NCI-H446 treated with DMSO at 0.1 percent for 48 hours (cell line): Measurements from ENCODE around the gene REPS1.

Experiments used
- DNase-seq: peaks from one replicate; lab custom pipeline; 2025; lab: John Stamatoyannopoulos, UW

The REPS1 gene

GRCh38 chr6:138923561-138923960, 64.5 kb downstream of the REPS1 start:
- DNase-seq: no peak

DNA sequence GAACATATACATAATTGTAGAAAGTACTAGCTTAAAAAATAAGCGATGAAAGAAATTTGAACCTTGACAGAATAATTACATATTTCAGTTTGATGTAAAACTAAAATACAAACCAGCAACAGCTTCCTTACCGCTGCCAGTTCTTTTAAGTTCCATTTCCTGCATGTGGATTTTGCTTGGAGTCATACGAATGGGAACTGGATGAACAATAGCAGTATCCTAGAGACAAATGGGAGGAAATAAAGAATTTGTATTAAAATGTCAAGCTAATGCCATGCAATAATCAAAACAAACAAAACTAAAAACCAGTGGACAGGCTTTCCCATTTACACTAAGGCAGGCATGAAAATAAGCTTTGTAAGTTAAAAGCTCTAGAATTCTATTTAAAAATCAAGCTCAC, 67.1 kb downstream of the REPS1 start:
- no peak for DNase-seq

- DNase-seq: no peak
Observed at GRCh38 chr6:138914701-138915100, 73.4 kb downstream of the REPS1 start.

GRCh38 chr6:138912308-138912707, 75.7 kb downstream of the REPS1 start:
- no peak for DNase-seq

GRCh38 chr6:138909975-138910374, 78.1 kb downstream of the REPS1 start:
- no peak for DNase-seq

GRCh38 chr6:138909511-138909910, 78.5 kb downstream of the REPS1 start:
- no peak for DNase-seq

DNA sequence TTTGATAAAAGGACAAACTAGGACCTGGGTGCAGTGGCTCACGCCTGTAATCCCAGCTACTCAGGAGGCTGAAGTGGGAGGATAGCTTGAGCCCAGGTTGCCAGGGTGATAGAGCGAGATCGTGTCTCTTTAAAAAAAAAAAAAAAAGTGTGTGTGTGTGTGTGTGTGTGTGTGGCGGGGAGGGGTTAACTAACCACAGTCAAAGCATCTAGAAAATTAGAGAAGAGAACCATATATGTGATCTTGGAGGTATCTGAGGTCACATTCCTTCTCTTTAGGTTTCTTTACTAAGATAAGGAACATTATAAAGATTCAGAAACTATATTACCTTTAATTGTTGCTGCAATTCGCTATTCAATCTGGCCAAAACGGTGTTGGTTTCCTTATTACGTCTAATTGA, 80.9 kb downstream of the REPS1 start:
- no peak for DNase-seq

- DNase-seq: no peak
Observed at GRCh38 chr6:138897031-138897430, 91.0 kb downstream of the REPS1 start.

DNA sequence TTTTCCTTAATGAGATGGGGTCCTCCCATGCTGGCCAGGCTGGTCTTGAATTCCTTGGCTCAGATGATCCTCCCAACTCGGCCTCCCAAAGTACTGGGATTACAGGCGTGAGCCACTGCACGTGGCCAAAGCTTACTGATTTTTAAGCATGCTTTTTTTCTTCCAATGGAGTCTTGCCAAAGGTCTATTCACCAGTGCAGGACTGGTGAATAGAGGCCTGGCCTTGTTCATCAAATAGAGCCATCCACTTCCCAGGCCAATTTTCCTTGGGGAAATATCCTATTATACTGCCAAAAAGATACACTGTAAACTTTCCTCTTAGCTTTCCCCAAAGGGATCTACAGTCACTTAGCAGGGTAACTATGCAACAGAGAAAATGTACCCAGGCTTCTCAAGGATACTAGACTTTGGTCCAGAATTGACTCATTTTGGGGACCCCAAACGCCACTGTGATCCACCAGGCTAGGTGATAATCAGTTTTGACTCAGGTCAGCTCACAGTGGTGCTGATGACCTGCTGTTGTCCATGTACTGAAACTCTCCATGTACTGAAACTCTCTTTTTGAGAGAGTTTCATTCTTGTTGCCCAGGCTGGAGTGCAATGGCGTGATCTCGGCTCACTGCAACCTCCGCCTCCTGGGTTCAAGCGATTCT, 91.8 kb downstream of the REPS1 start:
- no peak for DNase-seq

DNA sequence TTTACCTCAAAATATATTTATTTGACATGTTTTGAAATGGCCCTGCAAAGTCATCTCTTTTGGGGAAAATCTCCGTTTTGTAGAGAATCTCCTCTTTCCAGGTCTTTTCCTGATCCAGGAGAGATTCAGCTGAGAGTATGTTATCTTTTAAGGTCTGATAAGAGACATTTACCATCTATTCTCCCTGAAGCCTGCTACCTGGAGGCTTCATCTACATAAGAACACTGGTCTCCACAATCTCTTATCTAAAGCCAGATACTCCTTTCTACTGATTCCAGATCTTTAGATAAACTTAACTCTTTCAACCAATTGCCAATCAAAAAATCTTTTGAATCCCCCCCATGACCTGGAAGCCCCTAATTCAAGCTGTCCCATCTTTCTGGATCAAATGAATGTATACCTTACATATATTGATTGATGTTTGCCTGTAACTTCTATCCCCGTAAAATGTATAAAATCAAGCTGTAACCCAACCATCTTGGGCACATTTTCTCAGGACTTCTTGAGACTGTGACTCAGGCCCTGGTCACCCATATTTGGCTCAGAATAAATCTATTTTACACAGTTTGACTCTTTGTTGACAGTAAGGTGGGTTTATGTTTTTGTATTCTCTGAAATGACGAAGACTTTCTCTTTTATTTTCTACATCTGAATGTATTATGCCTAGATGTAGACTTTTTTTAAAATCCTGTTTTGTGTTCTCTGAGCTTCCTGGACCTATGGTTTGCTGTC, 96.6 kb downstream of the REPS1 start:
- DNase-seq: no peak

- DNase-seq: no peak
Observed at GRCh38 chr6:138885156-138885819, 102.8 kb downstream of the REPS1 start.

DNA sequence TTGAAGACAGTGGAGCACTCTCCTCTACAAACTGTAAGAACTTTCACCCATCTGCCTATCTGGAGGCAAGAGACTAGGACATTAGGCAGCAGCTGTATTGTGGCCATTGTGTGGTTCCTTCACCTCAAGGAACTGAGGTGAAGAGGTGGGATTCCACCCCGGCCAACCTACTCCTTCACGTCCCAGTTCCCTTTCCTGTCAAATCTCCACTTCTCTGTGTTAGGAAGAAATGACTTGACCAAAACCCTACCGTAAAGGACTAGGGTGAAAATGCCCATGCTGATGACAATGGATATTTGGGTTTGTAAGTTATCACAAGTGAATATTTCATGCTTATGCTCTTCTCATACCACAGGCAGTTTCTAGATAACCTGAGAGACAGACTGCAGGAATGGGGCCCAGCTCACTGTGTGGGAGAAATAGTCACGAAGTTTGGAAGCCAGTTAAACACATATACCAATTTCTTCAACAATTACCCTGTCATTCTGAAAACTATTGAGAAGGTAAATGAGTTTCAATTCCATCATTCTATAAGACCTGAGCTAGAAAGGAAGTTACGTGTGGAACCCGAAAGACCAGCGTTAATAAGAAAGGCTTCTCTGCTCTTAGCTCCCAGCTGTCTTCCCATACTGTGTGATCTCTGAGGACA, 105.6 kb downstream of the REPS1 start:
- no peak for DNase-seq

- DNase-seq: no peak
Observed at GRCh38 chr6:138873191-138873590, 114.9 kb downstream of the REPS1 start.

- DNase-seq: peak; percentile 57
Observed at GRCh38 chr6:138869398-138869797, 118.7 kb downstream of the REPS1 start.

GRCh38 chr6:138868181-138868580, 119.9 kb downstream of the REPS1 start:
- DNase-seq: no peak

DNA sequence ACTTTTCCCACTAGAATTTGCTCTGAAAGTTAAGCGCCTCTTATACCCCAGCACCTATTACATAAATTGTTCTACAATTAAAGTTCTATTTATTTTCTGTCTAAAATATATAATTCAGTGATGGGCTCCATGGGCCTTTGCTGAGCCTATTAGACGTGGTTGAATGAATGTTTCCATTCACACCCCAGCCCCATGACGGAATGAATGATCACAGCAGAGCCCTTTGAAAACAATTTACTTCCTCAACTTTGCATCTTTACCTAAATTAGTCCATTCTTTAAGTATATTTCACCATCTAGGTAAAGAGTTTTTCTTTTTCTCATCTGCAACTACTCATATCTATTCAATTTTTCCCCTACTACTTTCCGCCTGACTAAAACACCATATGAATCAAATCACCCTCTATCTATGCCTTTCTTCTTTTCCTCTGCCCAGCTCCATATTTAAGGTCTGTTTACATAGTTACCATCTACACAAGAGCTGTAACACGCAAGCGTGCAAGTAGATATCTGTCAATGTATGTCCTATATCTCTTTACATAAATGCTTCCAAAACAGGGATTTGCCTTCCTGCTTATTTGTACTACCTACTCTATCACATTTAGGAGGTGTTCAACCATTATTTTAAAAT, 122.5 kb downstream of the REPS1 start:
- no peak for DNase-seq

- no peak for DNase-seq
Observed at GRCh38 chr6:138864343-138864890, 123.6 kb downstream of the REPS1 start.

GRCh38 chr6:138863321-138863720, 124.7 kb downstream of the REPS1 start:
- no peak for DNase-seq

DNA sequence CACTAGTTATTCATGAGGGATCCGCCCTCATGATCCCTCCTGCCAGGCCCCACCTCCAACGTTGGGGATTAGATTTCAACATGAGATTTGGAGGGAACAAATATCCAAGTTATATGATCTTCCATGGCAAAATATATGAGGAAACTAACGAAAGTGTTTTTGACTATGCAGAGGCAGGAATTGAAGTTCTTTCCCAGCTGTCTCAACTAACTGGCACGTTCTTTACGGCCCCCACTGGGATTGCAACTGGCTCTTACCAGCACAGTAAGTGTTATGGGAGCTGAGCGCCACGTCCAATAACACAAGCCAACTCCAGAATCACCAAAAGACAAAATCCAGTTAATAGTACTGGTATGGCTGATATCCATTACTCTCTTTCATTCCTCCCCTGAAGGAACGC, 125.6 kb downstream of the REPS1 start:
- no peak for DNase-seq

DNA sequence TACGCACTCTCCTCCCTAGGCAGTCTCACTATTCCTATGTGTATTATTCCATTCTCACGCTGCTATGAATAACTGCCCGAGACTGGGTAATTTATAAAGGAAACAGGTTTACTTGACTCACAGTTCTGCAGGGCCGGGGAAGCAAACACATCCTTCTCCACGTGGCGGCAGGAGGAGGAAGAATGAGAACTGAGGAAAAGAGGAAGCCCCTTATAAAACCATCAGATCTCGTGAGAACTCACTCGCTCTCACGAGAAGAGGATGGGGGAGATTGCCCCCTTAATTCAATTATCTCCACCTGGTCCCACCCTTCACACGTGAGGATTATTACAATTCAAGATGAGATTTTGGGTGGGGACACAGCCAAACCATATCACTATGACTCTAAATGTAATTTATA, 130.3 kb downstream of the REPS1 start:
- no peak for DNase-seq

- DNase-seq: no peak
Observed at GRCh38 chr6:138856654-138857053, 131.4 kb downstream of the REPS1 start.
